Endometrial microvascular endothelial cells (primary cell): ENCODE data around the gene AQP9. TPM values are rescaled to one million over a fixed set of nuclear protein-coding genes. Genes with fewer than 3 reads are reported as not detected.
"Not testable (repeated sequence)": the region's sequence is repeated elsewhere in the genome, so short reads cannot be mapped to it uniquely, and the experiment has no call there.

ENCODE experiments used
- in situ Hi-C: cut with HindIII; loops from 2 replicates; pipeline ENCODE4 v1.10.0; 2017; ENCODE audit warnings: low sequenced_read_pairs, low pct_unique_long_range_greater_than_20kb; ENCODE audit errors: inconsistent ontology term
- total RNA-seq: library from RNA; depleted of rRNA; stranded (reverse); fragments of >200 nt; gene quantifications from one replicate; pipeline ENCODE4 v1.2.3, GENCODE V29; 2015; ENCODE audit errors: inconsistent ontology term

The AQP9 gene
- total RNA-seq, 1 donor from 2014 or later = not detected

GRCh38 chr15:58171476-58172061 is 33.4 kb downstream of the AQP9 start:
- in situ Hi-C loops = no loop called here

DNA sequence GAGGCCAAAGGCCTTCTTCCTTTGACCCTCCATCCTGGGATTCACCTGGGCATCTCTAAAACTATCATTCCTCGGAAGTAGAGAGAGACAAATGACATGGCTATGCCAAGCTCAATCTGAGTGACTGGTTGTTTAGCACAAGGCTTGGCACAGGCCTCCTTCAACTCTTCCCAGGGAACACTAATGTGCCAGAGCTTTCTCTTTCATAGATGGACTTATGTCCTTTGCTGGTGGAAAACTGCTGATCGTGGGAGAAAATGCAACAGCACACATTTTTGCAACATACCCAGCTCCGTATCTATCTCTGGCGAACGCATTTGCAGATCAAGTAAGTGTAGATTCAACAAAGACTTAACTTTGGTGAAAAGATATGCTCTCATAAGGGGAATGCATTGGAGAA is 36.5 kb downstream of the AQP9 start:
- in situ Hi-C loops = no loop called here

DNA sequence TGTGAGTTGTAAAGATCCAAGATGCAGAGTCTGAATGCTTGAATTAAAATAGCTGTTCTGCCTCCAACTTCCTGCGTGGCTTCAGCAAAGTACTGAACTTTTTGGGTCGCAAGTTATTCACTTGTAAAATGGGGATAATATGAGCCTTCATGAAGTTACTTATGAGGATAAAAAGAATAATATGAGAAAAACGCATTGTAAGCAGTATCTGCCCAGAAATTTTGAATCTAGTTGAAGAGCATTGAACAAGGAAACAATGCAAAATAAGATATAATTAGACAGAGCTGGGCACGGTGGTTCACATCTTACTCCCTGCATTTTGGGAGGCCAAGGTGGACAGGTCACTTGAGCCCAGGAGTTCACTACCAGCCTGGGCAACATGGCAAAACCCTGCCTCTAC is 37.8 kb downstream of the AQP9 start:
- in situ Hi-C loops = no loop called here

DNA sequence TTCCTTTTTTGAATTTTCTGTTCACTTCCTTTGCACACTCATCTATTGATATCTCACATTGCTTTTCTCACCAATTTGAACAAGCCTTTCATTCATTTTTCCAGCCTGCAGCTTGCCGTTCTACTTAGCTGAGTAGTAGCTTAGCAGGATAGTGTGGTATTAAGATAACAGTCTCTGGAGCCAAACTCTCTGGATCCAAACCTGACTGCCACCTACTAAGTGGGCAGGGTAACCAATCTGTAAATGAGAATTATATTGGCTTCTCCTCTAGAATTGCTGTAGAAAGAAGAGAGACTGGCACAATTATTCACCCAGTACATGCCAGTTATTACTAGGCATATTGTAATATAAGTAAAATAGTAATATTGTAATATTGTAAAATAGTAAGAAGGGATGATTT is 40.5 kb downstream of the AQP9 start:
- in situ Hi-C loops = no loop called here

DNA sequence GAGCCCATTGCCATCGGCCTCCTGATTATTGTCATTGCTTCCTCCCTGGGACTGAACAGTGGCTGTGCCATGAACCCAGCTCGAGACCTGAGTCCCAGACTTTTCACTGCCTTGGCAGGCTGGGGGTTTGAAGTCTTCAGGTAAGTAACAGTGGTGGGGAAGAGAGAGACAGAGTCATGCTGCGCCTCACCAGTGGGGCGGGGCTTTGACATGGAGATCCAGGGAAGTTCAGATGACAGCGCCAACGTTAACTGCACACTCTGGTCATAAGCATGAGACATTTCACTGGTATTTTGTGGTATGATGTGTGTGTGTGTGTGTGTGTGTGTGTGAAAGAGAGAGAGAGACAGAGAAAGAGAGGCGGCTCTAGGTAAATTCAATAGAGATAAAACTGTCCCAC is 41.0 kb downstream of the AQP9 start:
- in situ Hi-C loops = no loop called here

DNA sequence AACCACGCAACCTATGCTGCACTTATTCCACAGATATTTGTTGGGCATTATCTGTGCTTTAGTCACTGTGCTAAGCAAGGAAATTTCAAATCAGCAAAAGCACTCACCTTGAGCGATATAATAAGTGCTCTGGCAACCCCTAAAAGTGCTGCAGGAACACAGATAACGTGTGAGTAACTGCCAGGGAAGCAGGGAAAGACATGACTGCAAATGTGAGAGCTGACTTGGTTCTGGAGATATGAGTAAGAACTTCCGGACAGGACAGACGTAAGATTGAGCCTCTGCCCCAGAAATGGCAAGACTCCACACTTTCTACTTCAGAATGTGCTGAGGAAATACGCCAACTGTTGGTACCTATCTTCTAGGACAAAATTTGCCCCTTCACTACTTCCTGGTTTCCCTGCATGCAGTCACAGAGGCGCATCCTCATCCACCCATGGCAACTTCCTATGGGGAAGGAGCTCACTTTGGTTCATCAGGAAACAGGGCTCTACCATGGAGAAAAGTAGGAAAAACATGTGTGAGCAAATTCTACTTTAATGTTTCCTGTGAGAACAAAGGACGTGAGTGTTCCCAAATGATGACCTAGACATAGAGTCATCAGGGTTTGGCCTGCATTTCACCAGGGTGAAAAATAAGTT is 41.7 kb downstream of the AQP9 start:
- in situ Hi-C loops = no loop called here

DNA sequence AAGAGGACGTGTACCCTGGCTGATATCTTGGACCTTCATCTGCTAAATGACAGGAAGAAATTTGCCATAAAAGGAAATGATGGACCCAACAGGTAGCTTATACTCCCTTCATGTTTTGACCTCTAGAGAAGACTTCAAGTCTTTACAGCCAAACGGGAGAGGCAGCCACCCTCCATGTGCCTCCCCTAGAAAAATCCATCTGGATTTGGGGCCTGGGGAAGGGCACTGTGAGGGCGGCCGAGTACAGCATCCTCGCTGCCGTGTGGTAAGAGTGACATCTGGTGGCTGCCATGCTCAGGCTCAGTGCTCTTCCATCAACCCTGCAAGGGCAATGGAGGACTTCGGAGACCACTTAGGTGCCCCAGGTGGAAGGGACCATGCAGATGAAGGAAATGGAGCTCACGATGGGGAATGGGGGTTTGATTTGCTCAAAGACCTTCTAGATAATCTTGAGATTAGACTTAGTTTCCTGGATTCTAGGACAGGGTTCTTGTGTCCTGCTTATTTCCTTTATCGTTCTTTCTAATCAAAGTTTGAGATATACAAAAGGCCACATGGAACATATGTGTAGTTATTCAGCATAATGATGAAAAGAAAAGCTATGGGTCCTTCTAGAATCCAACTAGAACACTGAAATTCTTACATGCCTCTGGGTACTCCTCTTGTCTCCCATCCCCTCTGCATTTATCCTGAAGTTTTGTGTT is 44.4 kb downstream of the AQP9 start:
- in situ Hi-C loops = no loop called here

GRCh38 chr15:58185439-58185838 is 47.3 kb downstream of the AQP9 start:
- in situ Hi-C loops = no loop called here

GRCh38 chr15:58189148-58189811 is 51.1 kb downstream of the AQP9 start:
- in situ Hi-C loops = no loop called here

DNA sequence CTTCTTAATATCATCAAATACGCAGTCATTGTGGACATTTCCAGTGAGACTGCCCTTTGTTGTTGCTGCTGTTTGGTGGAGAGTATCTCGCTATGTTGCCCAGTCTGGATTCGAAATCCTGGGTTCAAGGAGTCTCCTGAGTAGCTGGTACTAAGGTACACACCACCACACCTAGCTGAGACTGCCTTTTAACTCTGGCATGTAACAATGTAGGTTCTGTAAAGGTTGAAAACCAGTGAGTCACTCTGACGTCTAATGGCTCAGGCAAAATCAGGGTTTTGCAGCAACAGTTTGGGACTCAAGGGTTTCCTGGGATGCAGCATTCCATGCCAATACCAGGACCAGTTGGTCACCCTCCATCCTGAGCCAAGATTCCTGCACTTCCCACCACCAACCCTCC is 52.2 kb downstream of the AQP9 start:
- in situ Hi-C loops = no loop called here

GRCh38 chr15:58193636-58194035 is 55.5 kb downstream of the AQP9 start:
- in situ Hi-C loops = not testable (repeated sequence)

DNA sequence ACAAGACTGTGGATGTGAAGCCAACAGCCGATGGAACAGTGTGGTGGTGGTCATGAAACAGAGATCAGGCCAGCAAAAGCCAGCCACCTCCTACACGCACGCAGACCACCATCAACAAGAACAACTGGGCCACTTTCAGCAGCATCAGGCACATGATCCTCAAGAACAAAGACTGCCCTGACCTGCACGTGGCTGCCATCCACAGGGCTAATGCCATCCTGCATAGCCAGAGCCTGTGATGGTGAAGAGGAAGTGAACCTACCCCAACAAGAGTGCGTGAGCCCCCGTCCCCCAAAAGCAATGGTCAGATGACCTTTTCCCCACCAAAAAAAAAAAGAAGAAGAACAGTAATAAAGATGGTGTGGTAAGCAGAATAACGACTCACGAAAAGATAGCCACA is 62.6 kb downstream of the AQP9 start:
- in situ Hi-C loops = no loop called here

- in situ Hi-C loops = no loop called here
Measured at GRCh38 chr15:58201516-58201915, 63.3 kb downstream of the AQP9 start.

- in situ Hi-C loops = no loop called here
Measured at GRCh38 chr15:58203537-58203936, 65.4 kb downstream of the AQP9 start.

- in situ Hi-C loops = no loop called here
Measured at GRCh38 chr15:58206151-58206550, 68.0 kb downstream of the AQP9 start.

DNA sequence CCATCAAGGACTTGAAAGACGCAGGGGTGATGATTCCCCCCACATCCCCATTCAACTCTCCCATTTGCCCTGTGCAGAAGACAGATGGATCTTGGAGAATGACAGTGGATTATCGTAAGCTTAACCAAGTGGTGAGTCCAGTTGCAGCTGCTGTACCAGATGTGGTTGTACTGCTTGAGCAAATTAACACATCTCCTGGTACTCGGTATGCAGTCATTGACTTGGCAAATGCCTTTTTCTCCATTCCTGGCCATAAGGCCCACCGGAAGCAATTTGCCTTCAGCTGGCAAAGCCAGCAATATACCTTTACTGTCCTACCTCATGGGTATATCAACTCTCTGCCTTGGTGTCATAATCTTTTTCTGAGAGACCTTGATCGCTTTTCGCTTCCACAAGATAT is 70.0 kb downstream of the AQP9 start:
- in situ Hi-C loops = not testable (repeated sequence)

DNA sequence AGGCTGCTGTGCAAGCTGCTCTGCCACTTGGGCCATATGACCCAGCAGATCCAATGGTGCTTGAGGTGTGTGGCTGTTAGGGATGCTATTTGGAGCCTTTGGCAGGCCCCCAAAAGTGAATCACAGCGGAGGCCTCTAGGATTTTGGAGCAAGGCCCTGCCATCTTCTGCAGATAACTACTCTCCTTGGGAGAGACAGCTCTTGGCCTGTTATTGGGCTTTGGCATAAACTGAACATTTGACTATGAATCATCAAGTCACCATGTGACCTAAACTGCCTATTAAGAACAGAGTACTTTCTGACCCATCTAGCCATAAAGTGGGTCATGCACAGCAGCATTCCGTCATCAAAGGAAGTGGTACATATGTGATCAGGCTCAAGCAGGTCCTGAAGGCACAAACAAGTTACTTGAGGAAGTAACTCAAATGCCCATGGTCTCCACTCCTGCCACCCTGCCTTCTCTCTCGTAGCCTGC is 70.9 kb downstream of the AQP9 start:
- in situ Hi-C loops = not testable (repeated sequence)

GRCh38 chr15:58210031-58210430 is 71.8 kb downstream of the AQP9 start:
- in situ Hi-C loops = not testable (repeated sequence)

- in situ Hi-C loops = no loop called here
Measured at GRCh38 chr15:58212909-58213526, 74.8 kb downstream of the AQP9 start.
